ENCODE data around the gene ANKRD28.

GRCh38 chr3:15787941-15788340 lies 9.8 kb downstream of the ANKRD28 start:
- TF ChIP-seq POLR2AphosphoS5 (IDR thresholded peaks at IDR 0.05; ENCODE audit: low read depth, low read length): no peak
- no peak for TF ChIP-seq RFX5 (IDR thresholded peaks at IDR 0.05; ENCODE audit: low read length)
- TF ChIP-seq, protein P1, sequence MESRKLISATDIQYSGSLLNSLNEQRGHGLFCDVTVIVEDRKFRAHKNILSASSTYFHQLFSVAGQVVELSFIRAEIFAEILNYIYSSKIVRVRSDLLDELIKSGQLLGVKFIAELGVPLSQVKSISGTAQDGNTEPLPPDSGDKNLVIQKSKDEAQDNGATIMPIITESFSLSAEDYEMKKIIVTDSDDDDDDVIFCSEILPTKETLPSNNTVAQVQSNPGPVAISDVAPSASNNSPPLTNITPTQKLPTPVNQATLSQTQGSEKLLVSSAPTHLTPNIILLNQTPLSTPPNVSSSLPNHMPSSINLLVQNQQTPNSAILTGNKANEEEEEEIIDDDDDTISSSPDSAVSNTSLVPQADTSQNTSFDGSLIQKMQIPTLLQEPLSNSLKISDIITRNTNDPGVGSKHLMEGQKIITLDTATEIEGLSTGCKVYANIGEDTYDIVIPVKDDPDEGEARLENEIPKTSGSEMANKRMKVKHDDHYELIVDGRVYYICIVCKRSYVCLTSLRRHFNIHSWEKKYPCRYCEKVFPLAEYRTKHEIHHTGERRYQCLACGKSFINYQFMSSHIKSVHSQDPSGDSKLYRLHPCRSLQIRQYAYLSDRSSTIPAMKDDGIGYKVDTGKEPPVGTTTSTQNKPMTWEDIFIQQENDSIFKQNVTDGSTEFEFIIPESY (IDR thresholded peaks at IDR 0.05; ENCODE audit: borderline replicate concordance, low read depth): no peak
- TF ChIP-seq, protein P2, sequence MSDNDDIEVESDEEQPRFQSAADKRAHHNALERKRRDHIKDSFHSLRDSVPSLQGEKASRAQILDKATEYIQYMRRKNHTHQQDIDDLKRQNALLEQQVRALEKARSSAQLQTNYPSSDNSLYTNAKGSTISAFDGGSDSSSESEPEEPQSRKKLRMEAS (IDR thresholded peaks at IDR 0.05; ENCODE audit: low read depth): no peak
- TF ChIP-seq, protein P3, sequence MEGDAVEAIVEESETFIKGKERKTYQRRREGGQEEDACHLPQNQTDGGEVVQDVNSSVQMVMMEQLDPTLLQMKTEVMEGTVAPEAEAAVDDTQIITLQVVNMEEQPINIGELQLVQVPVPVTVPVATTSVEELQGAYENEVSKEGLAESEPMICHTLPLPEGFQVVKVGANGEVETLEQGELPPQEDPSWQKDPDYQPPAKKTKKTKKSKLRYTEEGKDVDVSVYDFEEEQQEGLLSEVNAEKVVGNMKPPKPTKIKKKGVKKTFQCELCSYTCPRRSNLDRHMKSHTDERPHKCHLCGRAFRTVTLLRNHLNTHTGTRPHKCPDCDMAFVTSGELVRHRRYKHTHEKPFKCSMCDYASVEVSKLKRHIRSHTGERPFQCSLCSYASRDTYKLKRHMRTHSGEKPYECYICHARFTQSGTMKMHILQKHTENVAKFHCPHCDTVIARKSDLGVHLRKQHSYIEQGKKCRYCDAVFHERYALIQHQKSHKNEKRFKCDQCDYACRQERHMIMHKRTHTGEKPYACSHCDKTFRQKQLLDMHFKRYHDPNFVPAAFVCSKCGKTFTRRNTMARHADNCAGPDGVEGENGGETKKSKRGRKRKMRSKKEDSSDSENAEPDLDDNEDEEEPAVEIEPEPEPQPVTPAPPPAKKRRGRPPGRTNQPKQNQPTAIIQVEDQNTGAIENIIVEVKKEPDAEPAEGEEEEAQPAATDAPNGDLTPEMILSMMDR (IDR thresholded peaks at IDR 0.05): no peak
- no peak for TF ChIP-seq EP300 (IDR thresholded peaks at IDR 0.05; ENCODE audit: borderline replicate concordance in 1 of 2, low read depth in 1 of 2, low read length in 1 of 2)
- TF ChIP-seq, protein P4, sequence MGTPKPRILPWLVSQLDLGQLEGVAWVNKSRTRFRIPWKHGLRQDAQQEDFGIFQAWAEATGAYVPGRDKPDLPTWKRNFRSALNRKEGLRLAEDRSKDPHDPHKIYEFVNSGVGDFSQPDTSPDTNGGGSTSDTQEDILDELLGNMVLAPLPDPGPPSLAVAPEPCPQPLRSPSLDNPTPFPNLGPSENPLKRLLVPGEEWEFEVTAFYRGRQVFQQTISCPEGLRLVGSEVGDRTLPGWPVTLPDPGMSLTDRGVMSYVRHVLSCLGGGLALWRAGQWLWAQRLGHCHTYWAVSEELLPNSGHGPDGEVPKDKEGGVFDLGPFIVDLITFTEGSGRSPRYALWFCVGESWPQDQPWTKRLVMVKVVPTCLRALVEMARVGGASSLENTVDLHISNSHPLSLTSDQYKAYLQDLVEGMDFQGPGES (IDR thresholded peaks at IDR 0.05; ENCODE audit: low read depth, low read length): no peak
- TF ChIP-seq, protein P5, sequence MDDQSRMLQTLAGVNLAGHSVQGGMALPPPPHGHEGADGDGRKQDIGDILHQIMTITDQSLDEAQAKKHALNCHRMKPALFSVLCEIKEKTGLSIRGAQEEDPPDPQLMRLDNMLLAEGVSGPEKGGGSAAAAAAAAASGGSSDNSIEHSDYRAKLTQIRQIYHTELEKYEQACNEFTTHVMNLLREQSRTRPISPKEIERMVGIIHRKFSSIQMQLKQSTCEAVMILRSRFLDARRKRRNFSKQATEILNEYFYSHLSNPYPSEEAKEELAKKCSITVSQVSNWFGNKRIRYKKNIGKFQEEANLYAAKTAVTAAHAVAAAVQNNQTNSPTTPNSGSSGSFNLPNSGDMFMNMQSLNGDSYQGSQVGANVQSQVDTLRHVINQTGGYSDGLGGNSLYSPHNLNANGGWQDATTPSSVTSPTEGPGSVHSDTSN (IDR thresholded peaks at IDR 0.05): no peak
- no peak for TF ChIP-seq RAD21 (IDR thresholded peaks at IDR 0.05; ENCODE audit: low read length)
- no peak for TF ChIP-seq TAF1 (IDR thresholded peaks at IDR 0.05; ENCODE audit: borderline replicate concordance, low read depth, low read length)
- no peak for TF ChIP-seq SIN3A (IDR thresholded peaks at IDR 0.05; ENCODE audit: borderline replicate concordance, low read depth, low read length)
- TF ChIP-seq, protein P6, sequence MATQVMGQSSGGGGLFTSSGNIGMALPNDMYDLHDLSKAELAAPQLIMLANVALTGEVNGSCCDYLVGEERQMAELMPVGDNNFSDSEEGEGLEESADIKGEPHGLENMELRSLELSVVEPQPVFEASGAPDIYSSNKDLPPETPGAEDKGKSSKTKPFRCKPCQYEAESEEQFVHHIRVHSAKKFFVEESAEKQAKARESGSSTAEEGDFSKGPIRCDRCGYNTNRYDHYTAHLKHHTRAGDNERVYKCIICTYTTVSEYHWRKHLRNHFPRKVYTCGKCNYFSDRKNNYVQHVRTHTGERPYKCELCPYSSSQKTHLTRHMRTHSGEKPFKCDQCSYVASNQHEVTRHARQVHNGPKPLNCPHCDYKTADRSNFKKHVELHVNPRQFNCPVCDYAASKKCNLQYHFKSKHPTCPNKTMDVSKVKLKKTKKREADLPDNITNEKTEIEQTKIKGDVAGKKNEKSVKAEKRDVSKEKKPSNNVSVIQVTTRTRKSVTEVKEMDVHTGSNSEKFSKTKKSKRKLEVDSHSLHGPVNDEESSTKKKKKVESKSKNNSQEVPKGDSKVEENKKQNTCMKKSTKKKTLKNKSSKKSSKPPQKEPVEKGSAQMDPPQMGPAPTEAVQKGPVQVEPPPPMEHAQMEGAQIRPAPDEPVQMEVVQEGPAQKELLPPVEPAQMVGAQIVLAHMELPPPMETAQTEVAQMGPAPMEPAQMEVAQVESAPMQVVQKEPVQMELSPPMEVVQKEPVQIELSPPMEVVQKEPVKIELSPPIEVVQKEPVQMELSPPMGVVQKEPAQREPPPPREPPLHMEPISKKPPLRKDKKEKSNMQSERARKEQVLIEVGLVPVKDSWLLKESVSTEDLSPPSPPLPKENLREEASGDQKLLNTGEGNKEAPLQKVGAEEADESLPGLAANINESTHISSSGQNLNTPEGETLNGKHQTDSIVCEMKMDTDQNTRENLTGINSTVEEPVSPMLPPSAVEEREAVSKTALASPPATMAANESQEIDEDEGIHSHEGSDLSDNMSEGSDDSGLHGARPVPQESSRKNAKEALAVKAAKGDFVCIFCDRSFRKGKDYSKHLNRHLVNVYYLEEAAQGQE (IDR thresholded peaks at IDR 0.05; ENCODE audit: low read depth, low read length): no peak

All from SK-N-SH (cell line).